Suppressor macrophage treated with lipopolysaccharide for 4 hours (primary cell): ENCODE results near the gene TOR1AIP2.
"Not testable (repeated sequence)": the region's sequence is repeated elsewhere in the genome, so short reads cannot be mapped to it uniquely, and the experiment has no call there.

Experiments used
- DNase-seq: peaks from one replicate; pipeline ENCODE4 v3.0.0-alpha.2; 2020

The TOR1AIP2 gene

GRCh38 chr1:179875596-179876299, 1.9 kb downstream of the TOR1AIP2 start:
- DNase-seq, result peak; percentile 28

GRCh38 chr1:179873438-179873851, 4.2 kb downstream of the TOR1AIP2 start:
- no peak for DNase-seq

- DNase-seq, result no peak
Observed at GRCh38 chr1:179872558-179872957, 5.0 kb downstream of the TOR1AIP2 start.

- no peak for DNase-seq
Observed at GRCh38 chr1:179871940-179872339, 5.7 kb downstream of the TOR1AIP2 start.

GRCh38 chr1:179870870-179871269, 6.7 kb downstream of the TOR1AIP2 start:
- no peak for DNase-seq

- peak; percentile 64 for DNase-seq
Observed at GRCh38 chr1:179867493-179868330, 9.9 kb downstream of the TOR1AIP2 start.

- no peak for DNase-seq
Observed at GRCh38 chr1:179866616-179867015, 11.0 kb downstream of the TOR1AIP2 start.

- no peak for DNase-seq
Observed at GRCh38 chr1:179865377-179865776, 12.2 kb downstream of the TOR1AIP2 start.

- DNase-seq, result no peak
Observed at GRCh38 chr1:179860652-179861051, 17.0 kb downstream of the TOR1AIP2 start.

- peak; percentile 48 for DNase-seq
Observed at GRCh38 chr1:179857009-179857408, 20.6 kb downstream of the TOR1AIP2 start.

- DNase-seq, result peak; percentile 24
Observed at GRCh38 chr1:179856296-179856695, 21.3 kb downstream of the TOR1AIP2 start.

GRCh38 chr1:179855831-179856230, 21.8 kb downstream of the TOR1AIP2 start:
- not testable (repeated sequence) for DNase-seq

- DNase-seq, result no peak
Observed at GRCh38 chr1:179853102-179853501, 24.5 kb downstream of the TOR1AIP2 start.

GRCh38 chr1:179848233-179848632, 29.4 kb downstream of the TOR1AIP2 start:
- DNase-seq, result no peak

GRCh38 chr1:179840107-179840506, 37.5 kb downstream of the TOR1AIP2 start:
- DNase-seq, result no peak

- DNase-seq, result not testable (repeated sequence)
Observed at GRCh38 chr1:179836686-179837445, 40.7 kb downstream of the TOR1AIP2 start.

- no peak for DNase-seq
Observed at GRCh38 chr1:179831852-179832699, 45.5 kb downstream of the TOR1AIP2 start.

- no peak for DNase-seq
Observed at GRCh38 chr1:179831225-179831624, 46.4 kb downstream of the TOR1AIP2 start.

- DNase-seq, result no peak
Observed at GRCh38 chr1:179828554-179829110, 49.0 kb downstream of the TOR1AIP2 start.

GRCh38 chr1:179826626-179827280, 50.9 kb downstream of the TOR1AIP2 start:
- no peak for DNase-seq

- no peak for DNase-seq
Observed at GRCh38 chr1:179825798-179826460, 51.7 kb downstream of the TOR1AIP2 start.
